Cardiac muscle cell (in vitro differentiated cells and primary cell): ENCODE results near the gene PACSIN3. TPM values are rescaled to one million over a fixed set of nuclear protein-coding genes. Genes with fewer than 3 reads are reported as not detected.

ENCODE experiments used
- DNase-seq, 2 donors: peaks; one replicate each; pipeline versions ENCODE4 v3.0.0 to v3.0.0-alpha.2; 2010 to 2017; ENCODE audit warnings: low read depth in 1 of 2, low spot score in 1 of 2
- H3K27ac ChIP-seq: fragments of 200-600 bp; sonication (generic); 2 replicates; pipeline ENCODE4 v1.5.1; 2016
- H3K27me3 ChIP-seq: fragments of 200-600 bp; sonication (generic); 2 replicates; pipeline ENCODE4 v1.6.0; 2016; ENCODE audit warnings: control low read depth
- H3K36me3 ChIP-seq: fragments of 200-600 bp; sonication (generic); 2 replicates; pipeline ENCODE4 v1.5.1; 2016; ENCODE audit warnings: control low read depth
- H3K4me1 ChIP-seq: fragments of 200-600 bp; sonication (generic); 2 replicates; pipeline ENCODE4 v1.8.1; 2017; ENCODE audit warnings: low read depth, mild to moderate bottlenecking, mixed run types
- H3K4me3 ChIP-seq: fragments of 200-600 bp; sonication (generic); 2 replicates; pipeline ENCODE4 v1.5.1; 2016; ENCODE audit warnings: mild to moderate bottlenecking
- H3K9me3 ChIP-seq: fragments of 200-600 bp; sonication (generic); 2 replicates; pipeline ENCODE4 v1.5.1; 2017; ENCODE audit warnings: low read depth, mild to moderate bottlenecking, control low read depth
- polyA plus RNA-seq: library from polyadenylated mRNA; unstranded; fragments of >200 nt; fragmentation: Nextera tagmentation; extraction: Ambion mirVana; gene quantifications from 2 replicates; pipeline ENCODE4 v1.2.1, GENCODE V29; 2016
- total RNA-seq: library from RNA; depleted of rRNA; stranded (reverse); fragments of >200 nt; gene quantifications from 2 replicates; pipeline ENCODE4 v1.2.3, GENCODE V29; 2016
- TF ChIP-seq, protein P1 (sequence below): IDR thresholded peaks from 2 replicates; pipeline ENCODE4 v1.5.1; 2012; ENCODE audit warnings: low read depth, mild to moderate bottlenecking, low read length

Gene PACSIN3
- total and polyA plus RNA-seq, 2 experiments from 2014 or later = 79.8 to 113 TPM

DNA sequence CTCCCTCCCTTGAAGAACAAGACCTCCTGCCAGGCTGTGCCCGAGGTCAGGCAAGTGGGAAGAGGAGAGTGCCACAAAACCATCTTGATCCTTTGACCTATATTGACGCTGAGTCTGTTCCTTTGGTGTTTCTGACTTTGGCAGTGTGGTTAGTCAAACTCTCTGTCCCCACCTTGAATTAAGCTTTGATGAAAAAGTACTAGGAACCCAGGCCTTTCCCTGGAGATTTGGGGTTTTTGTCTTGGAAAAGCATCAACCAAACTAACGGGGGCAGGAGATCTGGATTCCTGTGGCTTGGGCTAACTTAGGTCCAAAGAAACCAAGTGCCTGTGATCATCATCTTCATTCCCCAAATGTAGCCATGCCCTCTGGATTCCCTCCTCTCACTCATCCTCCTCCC lies 49.9 kb downstream of the PACSIN3 start:
- no peak overlapping the region for H3K4me3 ChIP-seq
- H3K4me1 ChIP-seq = peaks cover 17% of the 10 kb centered on the region
- TF ChIP-seq, protein P1, sequence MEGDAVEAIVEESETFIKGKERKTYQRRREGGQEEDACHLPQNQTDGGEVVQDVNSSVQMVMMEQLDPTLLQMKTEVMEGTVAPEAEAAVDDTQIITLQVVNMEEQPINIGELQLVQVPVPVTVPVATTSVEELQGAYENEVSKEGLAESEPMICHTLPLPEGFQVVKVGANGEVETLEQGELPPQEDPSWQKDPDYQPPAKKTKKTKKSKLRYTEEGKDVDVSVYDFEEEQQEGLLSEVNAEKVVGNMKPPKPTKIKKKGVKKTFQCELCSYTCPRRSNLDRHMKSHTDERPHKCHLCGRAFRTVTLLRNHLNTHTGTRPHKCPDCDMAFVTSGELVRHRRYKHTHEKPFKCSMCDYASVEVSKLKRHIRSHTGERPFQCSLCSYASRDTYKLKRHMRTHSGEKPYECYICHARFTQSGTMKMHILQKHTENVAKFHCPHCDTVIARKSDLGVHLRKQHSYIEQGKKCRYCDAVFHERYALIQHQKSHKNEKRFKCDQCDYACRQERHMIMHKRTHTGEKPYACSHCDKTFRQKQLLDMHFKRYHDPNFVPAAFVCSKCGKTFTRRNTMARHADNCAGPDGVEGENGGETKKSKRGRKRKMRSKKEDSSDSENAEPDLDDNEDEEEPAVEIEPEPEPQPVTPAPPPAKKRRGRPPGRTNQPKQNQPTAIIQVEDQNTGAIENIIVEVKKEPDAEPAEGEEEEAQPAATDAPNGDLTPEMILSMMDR = no peak
- H3K27ac ChIP-seq = peak overlapping the region; percentile 21
- H3K36me3 ChIP-seq = no peaks in the 10 kb centered on the region
- DNase-seq = no peak
- H3K9me3 ChIP-seq = no peaks in the 10 kb centered on the region
- H3K27me3 ChIP-seq = no peaks in the 10 kb centered on the region

DNA sequence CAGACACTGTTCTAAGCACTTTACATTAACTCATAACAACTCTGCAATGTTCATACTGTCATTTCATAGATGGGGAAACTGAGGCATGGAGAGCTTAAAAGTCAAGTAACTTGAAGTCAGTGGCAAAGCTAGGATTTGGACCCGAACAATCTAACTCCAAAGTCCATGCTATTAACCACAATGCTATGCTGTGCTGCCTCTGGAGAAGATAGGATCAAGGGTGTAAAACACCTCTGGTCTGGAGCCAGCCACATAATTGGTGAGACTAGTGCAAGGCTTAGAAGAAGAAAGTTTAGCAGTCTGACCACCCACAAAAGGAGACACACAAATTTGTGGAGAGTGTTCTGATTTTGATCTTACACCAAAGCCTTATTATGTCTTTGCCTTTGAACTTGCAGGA lies 53.3 kb downstream of the PACSIN3 start:
- Histone ChIP-seq H3K9me3 (no peaks in the 10 kb centered on the region), H3K4me1 (peaks cover 17% of the 10 kb centered on the region), H3K36me3 (no peaks in the 10 kb centered on the region), H3K4me3 (no peak overlapping the region), H3K27ac (no peak overlapping the region), H3K27me3 (no peaks in the 10 kb centered on the region)
- no peak for DNase-seq
- TF ChIP-seq, protein P1 = no peak

GRCh38 chr11:47132490-47132889 lies 53.7 kb downstream of the PACSIN3 start:
- H3K9me3 ChIP-seq = no peaks in the 10 kb centered on the region
- H3K36me3 ChIP-seq = no peaks in the 10 kb centered on the region
- DNase-seq = no peak
- TF ChIP-seq, protein P1 = no peak
- H3K27ac ChIP-seq = no peak overlapping the region
- H3K4me1 ChIP-seq = peaks cover 17% of the 10 kb centered on the region
- H3K27me3 ChIP-seq = no peaks in the 10 kb centered on the region
- H3K4me3 ChIP-seq = no peak overlapping the region

DNA sequence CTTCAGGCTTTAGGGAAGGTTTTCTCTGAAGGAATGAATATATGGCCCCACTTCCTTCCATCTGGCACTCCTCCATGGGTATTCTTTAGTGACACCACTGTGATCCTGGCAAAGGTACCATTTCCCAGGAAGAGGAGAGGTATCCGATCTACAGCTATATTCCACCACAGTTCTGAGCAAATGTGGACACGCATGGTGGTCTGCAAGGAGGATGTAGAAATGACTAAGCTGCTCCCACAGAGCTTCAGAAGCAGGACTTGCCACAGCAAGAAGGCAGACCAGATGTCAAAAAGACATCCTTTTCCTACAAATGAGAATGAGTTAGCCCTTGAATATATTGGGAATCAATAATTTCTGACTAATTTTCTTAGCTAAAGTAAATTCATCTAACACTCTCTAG lies 55.1 kb downstream of the PACSIN3 start:
- no peaks in the 10 kb centered on the region for H3K9me3 ChIP-seq
- H3K4me1 ChIP-seq = peaks cover 17% of the 10 kb centered on the region
- no peak overlapping the region for H3K27ac ChIP-seq
- DNase-seq = no peak
- H3K4me3 ChIP-seq = no peak overlapping the region
- TF ChIP-seq, protein P1 = no peak
- H3K36me3 ChIP-seq = no peaks in the 10 kb centered on the region
- no peaks in the 10 kb centered on the region for H3K27me3 ChIP-seq

GRCh38 chr11:47130543-47130942 lies 55.7 kb downstream of the PACSIN3 start:
- TF ChIP-seq, protein P1 = no peak
- no peak for DNase-seq

More at GRCh38 chr11:47130543-47130942, 55.7 kb downstream of the PACSIN3 start:
- Histone ChIP-seq H3K9me3 (no peaks in the 10 kb centered on the region), H3K4me3 (no peak overlapping the region), H3K27me3 (no peaks in the 10 kb centered on the region), H3K4me1 (peaks cover 22% of the 10 kb centered on the region), H3K36me3 (no peaks in the 10 kb centered on the region), H3K27ac (no peak overlapping the region)

Other genes with a start within 250 kb of the PACSIN3 start
- 46.4 and 49.7 TPM in 2 replicates for gene CSTPP1, start 249.7 kb downstream of the PACSIN3 start, total RNA-seq
- 81.6 and 83.6 TPM in 2 replicates for gene CSTPP1, start 249.7 kb downstream of the PACSIN3 start, polyA plus RNA-seq
- 136 and 143 TPM in 2 replicates for gene ARFGAP2, start 9.6 kb downstream of the PACSIN3 start, total RNA-seq
- gene ARFGAP2, start 9.6 kb downstream of the PACSIN3 start, polyA plus RNA-seq = 107 and 126 TPM in 2 replicates
- gene DDB2, start 28.5 kb upstream of the PACSIN3 start, total RNA-seq = 45.1 and 79.4 TPM in 2 replicates
- 40.5 and 65.2 TPM in 2 replicates for gene DDB2, start 28.5 kb upstream of the PACSIN3 start, polyA plus RNA-seq
- 87.7 and 94.0 TPM in 2 replicates for gene ACP2, start 62.4 kb upstream of the PACSIN3 start, total RNA-seq
- gene ACP2, start 62.4 kb upstream of the PACSIN3 start, polyA plus RNA-seq = 67.1 and 67.5 TPM in 2 replicates
- 21.4 and 31.6 TPM in 2 replicates for gene NR1H3, start 71.6 kb upstream of the PACSIN3 start, total RNA-seq
- 16.2 and 30.6 TPM in 2 replicates for gene NR1H3, start 71.6 kb upstream of the PACSIN3 start, polyA plus RNA-seq
- gene MADD, start 83.7 kb upstream of the PACSIN3 start, total RNA-seq = 62.5 and 103 TPM in 2 replicates
- 58.8 and 70.2 TPM in 2 replicates for gene MADD, start 83.7 kb upstream of the PACSIN3 start, polyA plus RNA-seq
- gene MYBPC3, start 166.3 kb upstream of the PACSIN3 start, total RNA-seq = 489 and 605 TPM in 2 replicates
- 476 and 751 TPM in 2 replicates for gene MYBPC3, start 166.3 kb upstream of the PACSIN3 start, polyA plus RNA-seq
- not detected in 2 replicates for gene SPI1, start 192.1 kb upstream of the PACSIN3 start, total RNA-seq
- 0.56 and 1.3 TPM in 2 replicates for gene SPI1, start 192.1 kb upstream of the PACSIN3 start, polyA plus RNA-seq
- 71.7 and 79.4 TPM in 2 replicates for gene SLC39A13, start 222.2 kb upstream of the PACSIN3 start, total RNA-seq
- gene SLC39A13, start 222.2 kb upstream of the PACSIN3 start, polyA plus RNA-seq = 80.8 and 86.6 TPM in 2 replicates
- 107 and 161 TPM in 2 replicates for gene PSMC3, start 240.0 kb upstream of the PACSIN3 start, total RNA-seq
- gene PSMC3, start 240.0 kb upstream of the PACSIN3 start, polyA plus RNA-seq = 161 and 236 TPM in 2 replicates